ENCODE measurements around the gene NDFIP2. TPM values are rescaled to one million over a fixed set of nuclear protein-coding genes. Genes with fewer than 3 reads are reported as not detected.

NDFIP2 gene
- polyA plus RNA-seq, 2 of the 4 experiments (the other 2 are of a cell fraction) = 23.2 to 39.9 TPM

- no peak for FAIRE-seq
- WGBS (ENCODE audit: missing lambda C conversion rate) = 71% methylated on average over 1 of the region's 1 CpG
- TF ChIP-seq POLR2A (IDR thresholded peaks at IDR 0.05; ENCODE audit: low read length) = no peak
- TF ChIP-seq HES2 (IDR thresholded peaks at IDR 0.05) = no peak
- TF ChIP-seq MAFK (IDR thresholded peaks at IDR 0.05; ENCODE audit: partially characterized antibody) = no peak
- no peak for TF ChIP-seq ZSCAN20 (CRISPR knock-in tag; IDR thresholded peaks at IDR 0.05)
- no peak for TF ChIP-seq ESRRA (IDR thresholded peaks at IDR 0.05; ENCODE audit: borderline replicate concordance, low read length)
- TF ChIP-seq CTCF (IDR thresholded peaks at IDR 0.05) = no peak
- TF ChIP-seq RAD21 (conservative IDR thresholded peaks at IDR 0.05 in 1 of 2, IDR thresholded peaks at IDR 0.05 in 1 of 2) = no peak
- TF ChIP-seq EHMT2 (IDR thresholded peaks at IDR 0.05; ENCODE audit: low read depth) = no peak
- no peak for TF ChIP-seq EP300 (IDR thresholded peaks at IDR 0.05)
- TF ChIP-seq MYC (IDR thresholded peaks at IDR 0.05; ENCODE audit: borderline replicate concordance, low read length) = no peak
- TF ChIP-seq SMC3 (IDR thresholded peaks at IDR 0.05) = no peak
- TF ChIP-seq CEBPB (IDR thresholded peaks at IDR 0.05) = no peak
- TF ChIP-seq, protein P1, sequence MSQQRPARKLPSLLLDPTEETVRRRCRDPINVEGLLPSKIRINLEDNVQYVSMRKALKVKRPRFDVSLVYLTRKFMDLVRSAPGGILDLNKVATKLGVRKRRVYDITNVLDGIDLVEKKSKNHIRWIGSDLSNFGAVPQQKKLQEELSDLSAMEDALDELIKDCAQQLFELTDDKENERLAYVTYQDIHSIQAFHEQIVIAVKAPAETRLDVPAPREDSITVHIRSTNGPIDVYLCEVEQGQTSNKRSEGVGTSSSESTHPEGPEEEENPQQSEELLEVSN (IDR thresholded peaks at IDR 0.05; ENCODE audit: borderline replicate concordance, low read depth) = no peak
- no peak for TF ChIP-seq ELK1 (IDR thresholded peaks at IDR 0.05; ENCODE audit: low read depth, low read length)
- Histone ChIP-seq H3K4me3 (no peak overlapping the region), H3K4me1 (peaks cover 42% of the 10 kb centered on the region), H3K27ac (no peak overlapping the region), H3K4me2 (no peak overlapping the region), H3K9me3 (no peaks in the 10 kb centered on the region)
- CTCF ChIA-PET = no interaction called here
- ATAC-seq = no peak
- POLR2A ChIA-PET = no interaction called here
- DNase-seq (ENCODE audit: low read depth in 1 of 2, low spot score in 1 of 2) = no peak
These were observed 15.2 kb downstream of the NDFIP2 start for GRCh38 chr13:79496188-79496587.

GRCh38 chr13:79497064-79497463 is 16.1 kb downstream of the NDFIP2 start:
- peaks cover 33% of the 10 kb centered on the region; the same call in 2 of the 3 replicates for H3K4me1 ChIP-seq
- H3K4me2 ChIP-seq = no peak overlapping the region
- ATAC-seq (no peak), DNase-seq (ENCODE audit: low read depth in 1 of 2, low spot score in 1 of 2) (no peak), FAIRE-seq (no peak)
- CTCF ChIA-PET = interaction anchor here (0.9 to 1.5 kb wide), 2 partner anchors 66 to 73 kb away, joined by 3 read pairs; no protein-coding TSS in a partner anchor
- no peak overlapping the region for H3K27ac ChIP-seq
- H3K4me3 ChIP-seq = no peak overlapping the region
- 92% methylated on average over 1 of the region's 1 CpG for WGBS (ENCODE audit: missing lambda C conversion rate)
- H3K9me3 ChIP-seq = no peaks in the 10 kb centered on the region
- POLR2A ChIA-PET = no interaction called here
- TF ChIP-seq TP53 (CRISPR knock-in tag; IDR thresholded peaks at IDR 0.05) = no peak
- TF ChIP-seq MYC (IDR thresholded peaks at IDR 0.05; ENCODE audit: borderline replicate concordance, low read length) = no peak
- no peak for TF ChIP-seq FOXS1 (CRISPR knock-in tag; IDR thresholded peaks at IDR 0.05)
- no peak for TF ChIP-seq CHD2 (IDR thresholded peaks at IDR 0.05; ENCODE audit: low read length, partially characterized antibody)
- TF ChIP-seq USF2 (IDR thresholded peaks at IDR 0.05) = no peak
- TF ChIP-seq TFCP2L1 (CRISPR knock-in tag; IDR thresholded peaks at IDR 0.05) = no peak
- TF ChIP-seq NFE2L2 (conservative IDR thresholded peaks at IDR 0.05; ENCODE audit: low read length) = no peak
- no peak for TF ChIP-seq MAX (IDR thresholded peaks at IDR 0.05)
- no peak for TF ChIP-seq PHF8 (IDR thresholded peaks at IDR 0.05; ENCODE audit: borderline replicate concordance, low read depth)
- no peak for TF ChIP-seq ELK1 (IDR thresholded peaks at IDR 0.05; ENCODE audit: low read depth, low read length)
- no peak for TF ChIP-seq BHLHE40 (IDR thresholded peaks at IDR 0.05; ENCODE audit: low read depth, low read length)

Measured in A549 (cell line).